ENCODE results near the gene ANTXRL.
"Not testable (repeated sequence)": the region's sequence is repeated elsewhere in the genome, so short reads cannot be mapped to it uniquely, and the experiment has no call there.

Gene ANTXRL

GRCh38 chr10:46328853-46329689 lies 42.3 kb downstream of the ANTXRL start:
- no peak for DNase-seq (ENCODE audit: low read depth in 2 of 2)

- no peak for DNase-seq (ENCODE audit: low read depth in 2 of 2)
Measured at GRCh38 chr10:46329690-46330016, 42.9 kb downstream of the ANTXRL start.

GRCh38 chr10:46330894-46331293 lies 44.1 kb downstream of the ANTXRL start:
- DNase-seq (ENCODE audit: low read depth in 2 of 2) = no peak

DNA sequence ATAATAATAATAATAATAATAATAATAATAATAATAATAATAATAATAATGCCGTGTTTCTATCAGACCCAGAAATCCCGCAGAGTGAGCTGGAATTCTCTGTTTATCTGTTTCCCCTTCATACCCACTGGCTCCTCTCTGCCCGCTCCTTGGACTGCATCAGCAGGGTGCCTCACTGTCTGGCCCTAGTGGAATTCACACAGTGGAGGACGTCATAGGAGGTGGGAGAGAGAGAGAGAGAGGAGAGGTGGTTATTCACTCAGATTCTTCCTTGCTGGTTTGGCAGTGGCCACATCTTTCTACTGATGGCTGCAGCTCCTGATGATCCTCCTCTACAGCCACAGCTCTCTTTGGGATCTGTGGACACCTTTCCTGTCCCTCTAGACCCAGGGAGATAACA lies 78.7 kb downstream of the ANTXRL start:
- not testable (repeated sequence) for DNase-seq (ENCODE audit: low read depth in 2 of 2)

- DNase-seq (ENCODE audit: low read depth in 2 of 2) = not testable (repeated sequence)
Measured at GRCh38 chr10:46367209-46367608, 80.4 kb downstream of the ANTXRL start.

- not testable (repeated sequence) for DNase-seq (ENCODE audit: low read depth in 2 of 2)
Measured at GRCh38 chr10:46367666-46368240, 81.0 kb downstream of the ANTXRL start.

- not testable (repeated sequence) for DNase-seq (ENCODE audit: low read depth in 2 of 2)
Measured at GRCh38 chr10:46368956-46369355, 82.2 kb downstream of the ANTXRL start.

GRCh38 chr10:46374410-46374809 lies 87.6 kb downstream of the ANTXRL start:
- DNase-seq (ENCODE audit: low read depth in 2 of 2) = not testable (repeated sequence)

DNA sequence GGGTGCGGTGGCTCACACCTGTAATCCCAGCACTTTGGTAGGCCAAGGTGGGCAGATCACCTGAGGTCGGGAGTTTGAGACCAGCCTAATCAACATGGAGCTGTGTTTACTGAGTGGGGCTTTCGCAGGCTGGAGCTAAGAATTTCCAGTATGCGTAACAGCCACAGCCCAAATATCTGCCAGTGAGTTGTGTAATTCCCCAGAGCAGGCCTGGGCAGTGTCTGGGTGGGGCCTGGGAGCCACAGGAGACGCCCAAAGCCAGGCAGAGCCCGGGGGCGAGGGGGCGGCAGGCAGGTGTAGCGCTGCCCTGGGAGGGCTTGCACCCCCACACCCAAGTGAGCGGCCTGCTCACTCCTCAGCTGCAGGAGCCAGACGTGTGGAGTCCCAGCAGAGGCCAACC lies 88.6 kb downstream of the ANTXRL start, which contains the start of gene ANXA8L1:
Gene ANXA8L1, plus strand, starts transcription at position 371 of the 400 bp plus-strand sequence. CDS start 76 bp downstream, outside the sequence.
- DNase-seq (ENCODE audit: low read depth in 2 of 2) = not testable (repeated sequence)

DNA sequence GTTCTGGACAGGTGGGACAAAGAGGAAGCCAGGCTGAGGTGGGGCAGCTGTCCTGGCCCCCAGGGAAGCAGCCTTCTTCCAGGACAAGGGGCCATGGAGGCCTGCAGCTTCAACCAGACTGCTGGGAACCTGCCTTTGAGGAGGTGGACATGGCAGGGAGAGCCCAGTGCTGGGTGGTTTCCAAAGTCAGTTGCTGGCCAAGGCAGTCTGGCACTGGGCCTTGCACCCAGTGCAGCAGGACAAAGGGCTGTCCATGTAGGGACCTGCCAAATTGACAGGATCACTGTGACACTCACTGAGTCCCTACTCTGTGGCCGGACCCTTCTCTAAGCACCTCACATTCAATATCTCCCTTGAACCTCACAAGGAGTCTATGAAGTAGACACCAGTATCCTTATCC lies 90.2 kb downstream of the ANTXRL start:
- not testable (repeated sequence) for DNase-seq (ENCODE audit: low read depth in 2 of 2)

DNA sequence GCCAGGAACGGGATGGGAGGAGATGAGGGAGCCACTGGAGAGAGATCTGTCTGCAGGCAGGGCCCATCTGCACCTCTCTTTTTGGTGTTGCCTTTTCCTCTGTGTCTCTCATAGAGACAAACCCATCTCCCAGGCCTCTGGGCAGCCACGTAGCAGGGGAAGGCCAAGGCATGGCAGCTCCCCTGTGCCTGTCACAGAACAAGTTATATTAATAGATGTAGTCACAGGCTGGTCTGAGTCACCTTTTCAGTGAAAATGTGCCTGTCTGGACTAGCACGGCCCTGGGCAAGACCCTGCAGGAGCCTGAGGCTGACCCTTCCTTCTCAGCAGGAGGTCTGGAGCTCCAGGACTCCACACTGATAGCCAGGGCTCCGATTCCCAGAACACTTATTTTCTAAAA lies 90.9 kb downstream of the ANTXRL start:
- not testable (repeated sequence) for DNase-seq (ENCODE audit: low read depth in 2 of 2)

DNA sequence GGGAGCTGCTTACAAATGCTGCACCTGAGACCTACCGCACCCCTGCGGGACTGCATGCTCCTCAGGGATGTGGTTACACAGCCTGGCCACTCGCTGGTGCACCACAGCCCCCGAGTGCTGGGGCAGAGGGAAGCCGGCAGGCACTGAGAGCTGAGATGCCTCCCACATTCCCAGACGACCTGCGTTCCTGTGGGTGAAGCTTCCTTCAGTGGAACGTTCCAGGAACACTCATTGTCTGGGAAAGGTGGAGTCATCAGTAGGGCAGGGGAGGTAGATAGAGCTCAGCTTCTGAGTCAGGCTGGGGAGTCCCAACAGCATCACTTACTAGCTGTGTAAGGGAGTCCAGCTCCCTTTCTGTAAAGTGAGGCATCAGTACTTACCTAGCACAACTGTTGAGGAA lies 91.3 kb downstream of the ANTXRL start:
- not testable (repeated sequence) for DNase-seq (ENCODE audit: low read depth in 2 of 2)

DNA sequence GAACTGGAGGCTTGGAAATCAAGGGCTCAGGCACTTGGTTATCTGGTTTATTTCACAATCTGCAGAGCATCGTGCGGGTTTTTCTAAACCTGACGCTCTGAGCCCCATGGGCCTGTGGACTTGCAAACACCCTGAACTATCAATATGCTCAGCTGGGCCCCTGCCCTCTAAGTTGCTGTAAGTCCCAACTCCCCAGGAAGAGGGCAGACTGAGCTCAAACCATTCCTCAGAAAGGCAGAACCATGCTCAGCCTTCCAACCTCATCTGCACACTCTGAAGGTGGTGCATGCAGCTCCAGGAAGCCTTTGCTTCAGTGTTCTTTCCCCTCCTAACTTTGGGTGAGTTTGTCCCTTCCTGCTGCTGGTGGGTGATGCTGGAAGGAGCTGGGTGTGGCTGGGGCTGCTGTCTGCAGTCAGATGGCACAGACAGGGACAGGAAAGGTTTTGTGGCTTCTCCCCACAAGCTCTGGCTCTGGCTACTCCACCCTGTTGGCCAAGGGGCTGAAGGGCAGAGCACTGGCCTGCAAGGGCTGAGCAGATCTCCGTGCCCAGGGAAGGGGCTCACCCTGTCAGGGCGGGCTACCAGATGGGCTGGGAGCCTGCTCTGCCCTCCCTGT lies 92.5 kb downstream of the ANTXRL start:
- DNase-seq (ENCODE audit: low read depth in 2 of 2) = not testable (repeated sequence)

All from stimulated activated CD4-positive, alpha-beta T cell treated with anti-CD3 and anti-CD28 coated beads, Interleukin-15, amount 100 ng/mL, for 48 hours (primary cell).